ENCODE results near the gene PTPRD.
A peak's percentile ranks its signal among the peaks of the same experiment; 100 is the strongest.

The PTPRD gene

DNA sequence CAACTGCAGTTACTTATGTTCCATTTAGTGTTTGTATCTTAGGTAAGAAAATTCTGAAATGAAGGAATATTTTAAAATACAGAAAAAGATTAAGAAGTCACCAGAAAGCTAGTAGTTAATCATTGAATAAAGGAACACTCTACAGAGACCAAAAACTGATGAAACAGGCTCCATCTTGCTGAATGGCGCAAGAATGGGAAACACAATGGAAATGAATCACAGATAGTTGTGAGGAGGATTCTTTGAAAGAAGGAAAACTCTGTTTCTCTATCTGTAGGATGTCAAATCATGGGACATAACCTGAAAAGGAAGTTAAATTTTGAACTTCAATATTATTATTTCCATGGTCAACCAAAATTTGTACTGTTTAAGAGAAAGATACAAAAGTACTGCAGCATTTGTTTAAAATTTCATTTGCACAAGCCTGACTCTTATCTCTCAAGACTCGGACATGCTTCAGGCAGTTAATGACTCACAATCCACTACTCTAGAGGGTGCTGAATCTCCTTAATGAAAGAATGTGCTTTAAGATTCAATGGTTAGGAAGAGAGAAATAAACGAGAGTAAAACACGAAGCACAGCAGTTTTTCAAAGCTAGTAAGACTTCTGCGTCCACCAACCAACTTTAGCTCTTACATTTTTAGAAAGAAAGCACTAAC, 1748.8 kb downstream of the PTPRD start:
- DNase-seq (ENCODE audit: low spot score) = no peak

- no peak for DNase-seq (ENCODE audit: low spot score)
Measured at GRCh38 chr9:8863069-8863468, 1749.7 kb downstream of the PTPRD start.

- no peak for DNase-seq (ENCODE audit: low spot score)
Measured at GRCh38 chr9:8860925-8861324, 1751.9 kb downstream of the PTPRD start.

DNA sequence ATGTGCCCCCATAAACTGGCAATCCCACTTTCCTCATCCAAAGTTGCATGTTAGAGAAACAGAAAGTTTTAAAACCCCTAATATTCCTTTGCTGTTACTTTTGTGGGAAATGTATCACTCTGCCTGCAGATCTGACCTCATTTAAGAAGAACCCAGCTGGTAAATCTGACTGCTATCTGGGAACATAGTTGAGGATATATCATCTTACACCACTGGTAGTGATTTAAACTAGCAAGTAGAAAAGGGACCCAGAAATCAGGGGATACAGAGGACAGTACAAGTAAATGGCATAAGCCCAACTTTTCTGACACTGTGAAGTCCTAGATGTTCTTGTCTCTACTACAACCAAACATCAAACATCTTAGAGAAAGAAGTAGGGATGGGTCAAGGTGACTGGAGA, 1752.7 kb downstream of the PTPRD start:
- no peak for DNase-seq (ENCODE audit: low spot score)

DNA sequence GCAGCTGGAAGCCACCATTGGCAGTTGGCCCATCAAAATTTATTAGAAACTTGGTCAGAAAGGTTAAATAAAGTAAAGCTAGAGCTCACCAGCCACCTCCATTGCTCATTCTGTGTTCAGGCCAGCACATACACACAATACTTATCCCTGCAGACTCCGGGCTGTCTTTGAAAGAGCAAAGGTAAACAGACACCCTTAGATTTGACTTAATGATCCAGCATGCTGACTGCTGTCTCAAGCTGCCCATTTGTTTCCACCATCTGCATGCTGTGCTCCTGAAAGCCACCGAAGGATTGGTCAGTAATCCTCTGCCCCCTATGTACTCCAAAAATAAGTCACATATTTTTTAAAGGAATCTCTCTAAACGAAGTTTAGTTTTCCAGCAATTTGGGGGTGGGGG, 1753.4 kb downstream of the PTPRD start:
- DNase-seq (ENCODE audit: low spot score) = no peak

- no peak for DNase-seq (ENCODE audit: low spot score)
Measured at GRCh38 chr9:8858596-8859161, 1754.1 kb downstream of the PTPRD start.

- DNase-seq (ENCODE audit: low spot score) = peak; percentile 9
Measured at GRCh38 chr9:8857926-8858595, 1754.7 kb downstream of the PTPRD start.

GRCh38 chr9:8857068-8857925, 1755.5 kb downstream of the PTPRD start:
- DNase-seq (ENCODE audit: low spot score) = peak; percentile 37

GRCh38 chr9:8856396-8857067, 1756.3 kb downstream of the PTPRD start:
- no peak for DNase-seq (ENCODE audit: low spot score)

- DNase-seq (ENCODE audit: low spot score) = no peak
Measured at GRCh38 chr9:8855046-8855445, 1757.8 kb downstream of the PTPRD start.

DNA sequence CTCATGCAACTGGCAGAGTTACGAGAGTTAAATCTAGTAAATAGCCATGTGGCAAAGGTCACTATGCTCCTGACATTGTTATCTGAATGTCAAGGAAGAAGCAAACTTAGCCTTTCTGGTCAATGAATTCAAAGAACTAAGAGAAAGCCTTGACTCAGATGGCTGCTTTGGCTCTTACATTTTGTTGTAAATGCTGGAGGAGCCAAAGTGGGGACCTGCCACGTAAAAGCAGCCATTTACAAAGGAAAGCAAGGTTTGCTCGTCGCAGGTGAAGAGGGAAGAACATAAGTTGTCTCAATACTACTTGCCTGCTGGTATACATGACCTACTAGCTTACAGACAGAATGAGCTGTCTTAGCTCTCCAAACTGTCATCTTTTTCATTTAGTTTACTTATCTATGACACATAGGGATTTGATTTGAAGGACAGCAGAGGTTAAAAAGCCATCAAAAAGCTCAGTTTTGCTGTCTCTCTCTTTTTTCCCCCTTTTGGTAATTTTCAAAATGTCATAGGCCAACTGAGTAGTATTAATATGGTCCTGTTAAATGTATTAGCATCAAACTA, 1760.4 kb downstream of the PTPRD start:
- no peak for DNase-seq (ENCODE audit: low spot score)

GRCh38 chr9:8850914-8851313, 1761.9 kb downstream of the PTPRD start:
- no peak for DNase-seq (ENCODE audit: low spot score)

DNA sequence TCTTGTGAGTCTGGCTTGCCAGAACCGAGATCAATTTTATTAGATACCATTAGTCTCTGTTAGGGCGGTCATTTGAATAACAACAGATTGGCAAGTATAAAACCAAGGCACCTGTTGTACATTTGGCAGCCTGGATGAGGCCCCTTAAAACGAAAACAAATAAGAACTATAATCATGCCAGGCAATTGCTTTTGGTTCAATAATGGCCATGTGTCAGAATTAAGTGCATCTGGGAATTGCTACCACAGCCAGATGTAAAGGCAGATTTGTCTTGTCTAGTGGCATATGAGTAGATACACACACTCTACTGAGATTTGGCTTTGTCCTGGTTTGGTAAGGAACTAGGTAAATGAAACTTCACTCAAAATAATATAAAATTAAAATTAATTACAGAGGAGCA, 1767.0 kb downstream of the PTPRD start:
- DNase-seq (ENCODE audit: low spot score) = no peak

DNA sequence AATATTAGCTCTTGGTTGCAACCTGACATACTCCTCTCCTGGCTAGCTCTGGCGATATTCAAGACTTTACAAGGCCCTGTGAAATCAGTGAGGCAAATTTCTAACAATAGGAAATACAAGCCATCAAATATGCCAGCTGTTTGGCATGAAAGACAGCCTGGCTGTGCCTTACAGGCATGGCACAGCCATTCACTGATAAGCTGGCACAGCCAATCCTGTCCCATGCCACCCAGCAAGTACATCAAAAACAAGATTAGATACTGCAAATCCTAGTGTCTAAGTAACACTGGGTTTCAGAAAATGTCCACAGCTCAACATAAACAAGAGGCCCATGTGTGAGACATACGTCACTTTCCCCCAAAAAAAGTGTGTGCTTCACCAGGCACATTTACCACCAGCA, 1767.4 kb downstream of the PTPRD start:
- no peak for DNase-seq (ENCODE audit: low spot score)

- no peak for DNase-seq (ENCODE audit: low spot score)
Measured at GRCh38 chr9:8844549-8844948, 1768.3 kb downstream of the PTPRD start.

DNA sequence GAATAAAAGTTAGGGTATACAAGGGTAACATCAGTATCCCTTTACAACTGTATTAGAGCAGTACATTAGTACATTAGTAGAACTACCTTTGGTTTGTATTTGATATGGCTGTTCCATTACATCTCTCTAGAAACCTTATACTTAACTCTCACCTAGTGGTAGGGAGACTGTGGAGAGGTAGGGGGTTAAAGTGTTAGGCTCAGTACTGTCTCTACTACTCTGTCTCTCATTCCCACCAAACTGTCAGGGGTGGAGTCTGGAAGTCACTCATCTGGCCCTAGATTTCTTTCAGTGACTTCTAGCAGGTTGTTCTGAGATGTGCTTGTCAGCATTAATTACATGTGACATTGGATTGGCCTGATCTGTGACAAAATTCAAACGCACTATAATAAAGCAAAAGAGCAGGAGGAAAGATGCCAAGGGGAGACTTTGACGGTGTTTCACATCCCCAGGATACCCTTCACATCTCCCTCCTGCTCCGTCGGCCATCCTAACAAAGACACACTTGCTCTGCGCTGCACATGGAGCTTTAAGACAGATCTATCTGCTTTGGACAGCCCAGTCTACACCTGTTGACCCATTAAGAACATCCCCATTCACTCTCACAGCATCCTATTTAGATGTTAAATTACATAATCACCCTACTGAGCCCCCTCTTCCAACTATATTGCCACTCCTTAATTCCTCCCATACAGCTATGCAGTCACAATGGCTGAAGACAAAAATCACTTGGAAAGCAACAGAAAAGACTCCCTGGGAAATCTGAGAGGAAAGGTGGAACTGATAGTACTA, 1770.2 kb downstream of the PTPRD start:
- DNase-seq (ENCODE audit: low spot score) = no peak

- DNase-seq (ENCODE audit: low spot score) = no peak
Measured at GRCh38 chr9:8838136-8838535, 1774.7 kb downstream of the PTPRD start.

GRCh38 chr9:8835291-8835690, 1777.5 kb downstream of the PTPRD start:
- DNase-seq (ENCODE audit: low spot score) = no peak

- no peak for DNase-seq (ENCODE audit: low spot score)
Measured at GRCh38 chr9:8832955-8833354, 1779.8 kb downstream of the PTPRD start.

DNA sequence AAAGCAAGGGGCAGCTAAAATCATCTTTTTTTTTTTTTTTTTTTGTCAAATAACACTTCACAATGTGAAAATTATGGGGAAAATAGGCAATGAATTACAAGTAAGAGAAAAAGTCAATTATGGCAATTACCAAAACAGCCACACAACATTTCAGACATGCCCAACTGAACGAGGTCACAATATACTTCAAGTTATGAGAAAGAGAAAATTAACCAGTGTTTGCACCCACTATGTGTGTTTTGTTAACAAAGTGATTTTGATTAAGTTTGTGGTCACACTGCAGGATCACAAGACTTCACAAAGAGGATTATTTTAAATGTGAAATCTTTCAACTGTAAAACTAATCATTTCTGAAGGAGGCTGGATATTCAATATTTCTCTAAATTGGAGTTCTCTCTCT, 1780.4 kb downstream of the PTPRD start:
- no peak for DNase-seq (ENCODE audit: low spot score)

DNA sequence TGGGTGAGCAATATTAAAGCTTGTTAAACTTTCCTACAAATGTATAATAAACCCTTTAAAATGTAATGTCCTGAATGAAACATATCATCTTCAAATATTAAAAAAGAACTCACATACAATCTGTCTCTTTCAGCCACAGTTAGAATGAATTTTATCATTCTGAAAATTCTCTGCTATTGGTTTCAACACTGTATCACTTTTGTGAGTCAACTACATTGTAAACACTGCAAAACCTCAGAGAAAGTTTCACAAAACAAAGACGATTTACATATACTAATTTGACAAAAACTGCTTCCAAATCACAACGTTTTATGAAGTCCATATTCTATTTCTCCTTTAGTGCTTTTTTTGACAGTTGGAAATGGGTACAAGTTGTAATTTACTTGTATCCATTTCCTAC, 1781.2 kb downstream of the PTPRD start:
- no peak for DNase-seq (ENCODE audit: low spot score)

Measured in GM03348 (cell line).